SK-MEL-5 (cell line): ENCODE data around the gene C12orf75. TPM values are rescaled to one million over a fixed set of nuclear protein-coding genes. Genes with fewer than 3 reads are reported as not detected.
"Not testable (repeated sequence)": the region's sequence is repeated elsewhere in the genome, so short reads cannot be mapped to it uniquely, and the experiment has no call there.

Experiments used
- DNase-seq: peaks from one replicate; pipeline ENCODE4 v3.0.0-alpha.2; 2016; ENCODE audit warnings: low read depth, low spot score
- in situ Hi-C: cut with HindIII; loops from 2 replicates; pipeline ENCODE4 v1.10.0; 2016; ENCODE audit warnings: low sequenced_read_pairs, high pct_unique_total_duplicates, low pct_unique_long_range_greater_than_20kb
- total RNA-seq: library from RNA; depleted of rRNA; stranded (reverse); fragments of >200 nt; shearing (Covaris generic); gene quantifications from 2 replicates; pipeline ENCODE4 v1.2.3, GENCODE V29; 2014

Gene C12orf75
- total RNA-seq, 1 experiment from 2014 or later: 2.1 TPM

- in situ Hi-C loops, DNase-seq: not testable (repeated sequence)
Measured at GRCh38 chr12:105304626-105305025, 25.9 kb upstream of the C12orf75 start.

- in situ Hi-C loops, DNase-seq: not testable (repeated sequence)
Measured at GRCh38 chr12:105307601-105308314, 22.7 kb upstream of the C12orf75 start.

GRCh38 chr12:105308839-105309238 is 21.7 kb upstream of the C12orf75 start:
- in situ Hi-C loops, DNase-seq: not testable (repeated sequence)

- in situ Hi-C loops, DNase-seq: not testable (repeated sequence)
Measured at GRCh38 chr12:105309384-105309783, 21.1 kb upstream of the C12orf75 start.

- in situ Hi-C loops, DNase-seq: not testable (repeated sequence)
Measured at GRCh38 chr12:105310476-105311085, 19.9 kb upstream of the C12orf75 start.

- in situ Hi-C loops, DNase-seq: not testable (repeated sequence)
Measured at GRCh38 chr12:105311936-105312335, 18.6 kb upstream of the C12orf75 start.

- in situ Hi-C loops, DNase-seq: not testable (repeated sequence)
Measured at GRCh38 chr12:105313755-105314154, 16.7 kb upstream of the C12orf75 start.

GRCh38 chr12:105315130-105315529 is 15.4 kb upstream of the C12orf75 start:
- in situ Hi-C loops: no loop called here
- DNase-seq: no peak

- in situ Hi-C loops: no loop called here
- DNase-seq: no peak
Measured at GRCh38 chr12:105315726-105316125, 14.8 kb upstream of the C12orf75 start.

GRCh38 chr12:105316931-105317852 is 13.3 kb upstream of the C12orf75 start:
- in situ Hi-C loops: no loop called here
- DNase-seq: no peak

- in situ Hi-C loops: no loop called here
- DNase-seq: no peak
Measured at GRCh38 chr12:105317942-105318621, 12.4 kb upstream of the C12orf75 start.

GRCh38 chr12:105318651-105319483 is 11.6 kb upstream of the C12orf75 start:
- in situ Hi-C loops: no loop called here
- no peak for DNase-seq

- peak; percentile 8 for DNase-seq
- in situ Hi-C loops: no loop called here
Measured at GRCh38 chr12:105319691-105320209, 10.7 kb upstream of the C12orf75 start.

GRCh38 chr12:105321125-105321524 is 9.4 kb upstream of the C12orf75 start:
- in situ Hi-C loops: no loop called here
- DNase-seq: no peak

GRCh38 chr12:105322070-105322469 is 8.4 kb upstream of the C12orf75 start:
- in situ Hi-C loops: no loop called here
- DNase-seq: no peak

- in situ Hi-C loops: no loop called here
- DNase-seq: no peak
Measured at GRCh38 chr12:105324704-105325103, 5.8 kb upstream of the C12orf75 start.

GRCh38 chr12:105325117-105325516 is 5.4 kb upstream of the C12orf75 start:
- in situ Hi-C loops: no loop called here
- no peak for DNase-seq
